ENCODE data around the gene FUT1.

DNA sequence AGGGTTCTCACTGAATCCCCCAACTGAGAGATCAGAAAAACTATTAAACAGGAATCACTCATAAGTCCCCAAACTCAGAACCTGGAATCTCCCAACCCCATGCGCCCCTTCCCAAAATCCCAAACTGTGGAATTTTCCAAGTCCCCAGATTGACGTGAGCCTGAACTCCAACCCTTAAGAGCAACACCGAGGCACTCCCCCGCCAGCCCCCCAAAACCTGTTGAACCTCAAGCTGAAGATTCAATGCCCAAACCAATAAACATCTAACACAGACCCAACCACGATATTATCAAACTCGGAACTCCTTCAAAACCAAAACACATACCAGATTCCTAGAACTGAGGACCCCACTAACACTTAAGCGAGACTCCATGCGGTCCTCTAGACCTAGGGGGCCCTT, 6.3 kb downstream of the FUT1 start:
- TF ChIP-seq CTCF (IDR thresholded peaks at IDR 0.05) (no peak), POLR2A (IDR thresholded peaks at IDR 0.05) (no peak), POLR2AphosphoS5 (IDR thresholded peaks at IDR 0.05) (no peak)
